Nephron progenitor cell (in vitro differentiated cells): Measurements from ENCODE around the gene OR5K2.

ENCODE experiments used
- DNase-seq: peaks from one replicate; pipeline ENCODE4 v3.0.0; 2021
- H3K27ac Mint-ChIP-seq: 2 replicates; pipeline ENCODE4 v1.8.0; 2021; ENCODE audit warnings: mild to moderate bottlenecking, moderate library complexity, mixed read lengths
- H3K27me3 Mint-ChIP-seq: 2 replicates; pipeline ENCODE4 v1.8.0; 2021; ENCODE audit warnings: mild to moderate bottlenecking, low read depth, mixed read lengths; ENCODE audit not compliant: poor library complexity
- H3K36me3 Mint-ChIP-seq: 2 replicates; pipeline ENCODE4 v1.8.0; 2021; ENCODE audit warnings: low read depth, mixed read lengths
- H3K4me1 Mint-ChIP-seq: 2 replicates; pipeline ENCODE4 v1.8.0; 2021; ENCODE audit warnings: mixed read lengths
- H3K4me3 Mint-ChIP-seq: 2 replicates; pipeline ENCODE4 v1.8.0; 2021; ENCODE audit warnings: mild to moderate bottlenecking, moderate library complexity, mixed read lengths
- H3K9me3 Mint-ChIP-seq: 2 replicates; pipeline ENCODE4 v1.8.0; 2021; ENCODE audit warnings: mild to moderate bottlenecking, moderate library complexity, mixed read lengths
- TF ChIP-seq, protein P1 (sequence below): fragments of 200-600 bp; sonication (generic); IDR thresholded peaks from 2 replicates; pipeline ENCODE4 v1.5.0; 2021; ENCODE audit warnings: antibody characterized with exemption

Gene OR5K2

GRCh38 chr3:98497381-98497780, at the start of gene OR5K2:
Gene OR5K2 (plus strand): TSS chr3:98497681. CDS start chr3:98497681, 0 bp downstream.
- H3K27ac Mint-ChIP-seq = no peak within 1 kb of the TSS
- no peak within 1 kb of the TSS for H3K4me3 Mint-ChIP-seq
- no peak for DNase-seq
- H3K36me3 Mint-ChIP-seq = no peaks in the 10 kb centered on the region
- TF ChIP-seq, protein P1, sequence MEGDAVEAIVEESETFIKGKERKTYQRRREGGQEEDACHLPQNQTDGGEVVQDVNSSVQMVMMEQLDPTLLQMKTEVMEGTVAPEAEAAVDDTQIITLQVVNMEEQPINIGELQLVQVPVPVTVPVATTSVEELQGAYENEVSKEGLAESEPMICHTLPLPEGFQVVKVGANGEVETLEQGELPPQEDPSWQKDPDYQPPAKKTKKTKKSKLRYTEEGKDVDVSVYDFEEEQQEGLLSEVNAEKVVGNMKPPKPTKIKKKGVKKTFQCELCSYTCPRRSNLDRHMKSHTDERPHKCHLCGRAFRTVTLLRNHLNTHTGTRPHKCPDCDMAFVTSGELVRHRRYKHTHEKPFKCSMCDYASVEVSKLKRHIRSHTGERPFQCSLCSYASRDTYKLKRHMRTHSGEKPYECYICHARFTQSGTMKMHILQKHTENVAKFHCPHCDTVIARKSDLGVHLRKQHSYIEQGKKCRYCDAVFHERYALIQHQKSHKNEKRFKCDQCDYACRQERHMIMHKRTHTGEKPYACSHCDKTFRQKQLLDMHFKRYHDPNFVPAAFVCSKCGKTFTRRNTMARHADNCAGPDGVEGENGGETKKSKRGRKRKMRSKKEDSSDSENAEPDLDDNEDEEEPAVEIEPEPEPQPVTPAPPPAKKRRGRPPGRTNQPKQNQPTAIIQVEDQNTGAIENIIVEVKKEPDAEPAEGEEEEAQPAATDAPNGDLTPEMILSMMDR = no peak
- H3K9me3 Mint-ChIP-seq = no peaks in the 10 kb centered on the region
- no peaks in the 10 kb centered on the region for H3K4me1 Mint-ChIP-seq
- peaks cover 6% of the 10 kb centered on the region for H3K27me3 Mint-ChIP-seq

DNA sequence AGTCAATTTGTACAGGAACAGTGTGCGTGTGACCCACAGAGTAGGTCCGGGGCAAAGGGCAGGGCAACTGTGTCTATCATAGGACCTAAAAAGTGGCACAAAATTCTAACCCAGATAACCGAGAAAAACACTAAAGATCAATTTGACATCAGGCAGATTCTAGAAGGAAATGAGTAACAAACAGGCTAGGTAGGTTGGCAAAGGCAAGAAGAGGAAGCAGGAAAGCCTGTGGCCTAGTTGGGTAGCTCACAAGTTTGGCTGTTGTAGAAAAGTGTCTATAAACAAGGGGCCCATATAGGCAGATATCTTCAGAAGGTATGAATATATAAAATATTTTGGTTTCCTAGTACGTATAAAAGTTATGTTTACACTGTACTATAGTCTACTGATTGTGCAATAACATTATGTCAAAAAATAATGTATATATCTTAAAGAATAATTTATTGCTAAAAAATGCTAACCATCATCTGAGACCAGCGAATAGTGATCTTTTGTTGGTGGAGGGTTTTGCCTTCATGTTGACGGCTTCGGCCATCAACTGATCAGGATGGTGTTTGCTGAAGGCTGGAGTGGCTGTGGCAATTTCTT, 47.8 kb upstream of the OR5K2 start:
- Mint-ChIP-seq H3K36me3 (no peaks in the 10 kb centered on the region), H3K9me3 (no peaks in the 10 kb centered on the region)
- TF ChIP-seq, protein P1 = no peak

GRCh38 chr3:98450372-98450771, 47.1 kb upstream of the OR5K2 start:
- Mint-ChIP-seq H3K36me3 (no peaks in the 10 kb centered on the region), H3K4me1 (no peaks in the 10 kb centered on the region), H3K27ac (no peak overlapping the region), H3K9me3 (no peaks in the 10 kb centered on the region), H3K4me3 (no peak overlapping the region), H3K27me3 (peaks cover 4% of the 10 kb centered on the region)
- no peak for DNase-seq
- TF ChIP-seq, protein P1 = no peak

More for the DNA sequence above, 47.8 kb upstream of the OR5K2 start:
- no peaks in the 10 kb centered on the region for H3K4me1 Mint-ChIP-seq
- peaks cover 7% of the 10 kb centered on the region for H3K27me3 Mint-ChIP-seq
- no peak overlapping the region for H3K27ac Mint-ChIP-seq
- no peak for DNase-seq
- H3K4me3 Mint-ChIP-seq = no peak overlapping the region

- DNase-seq = no peak
- Mint-ChIP-seq H3K9me3 (no peaks in the 10 kb centered on the region), H3K4me3 (no peak overlapping the region), H3K4me1 (no peaks in the 10 kb centered on the region), H3K27ac (no peak overlapping the region), H3K36me3 (no peaks in the 10 kb centered on the region), H3K27me3 (no peaks in the 10 kb centered on the region)
- TF ChIP-seq, protein P1 = no peak
Observed at GRCh38 chr3:98453827-98454226, 43.7 kb upstream of the OR5K2 start.

- Mint-ChIP-seq H3K36me3 (no peaks in the 10 kb centered on the region), H3K4me1 (no peaks in the 10 kb centered on the region), H3K27ac (no peak overlapping the region), H3K9me3 (no peaks in the 10 kb centered on the region), H3K27me3 (no peaks in the 10 kb centered on the region), H3K4me3 (no peak overlapping the region)
- TF ChIP-seq, protein P1 = no peak
- DNase-seq = no peak
Observed at GRCh38 chr3:98454929-98455328, 42.6 kb upstream of the OR5K2 start.

- no peaks in the 10 kb centered on the region for H3K36me3 Mint-ChIP-seq
- TF ChIP-seq, protein P1 = no peak
Observed at GRCh38 chr3:98457543-98457942, 39.9 kb upstream of the OR5K2 start.

More at GRCh38 chr3:98457543-98457942, 39.9 kb upstream of the OR5K2 start:
- H3K27me3 Mint-ChIP-seq = no peaks in the 10 kb centered on the region
- H3K4me1 Mint-ChIP-seq = no peaks in the 10 kb centered on the region
- H3K27ac Mint-ChIP-seq = no peak overlapping the region
- no peaks in the 10 kb centered on the region for H3K9me3 Mint-ChIP-seq
- no peak for DNase-seq
- no peak overlapping the region for H3K4me3 Mint-ChIP-seq
